Iris pigment epithelial cell (primary cell): ENCODE results near the gene OAS3.
"Not testable (repeated sequence)": the region's sequence is repeated elsewhere in the genome, so short reads cannot be mapped to it uniquely, and the experiment has no call there.

Experiments
- DNase-seq: peaks from one replicate; pipeline ENCODE4 v3.0.0-alpha.2; 2011; ENCODE audit warnings: low read depth

The OAS3 gene

DNA sequence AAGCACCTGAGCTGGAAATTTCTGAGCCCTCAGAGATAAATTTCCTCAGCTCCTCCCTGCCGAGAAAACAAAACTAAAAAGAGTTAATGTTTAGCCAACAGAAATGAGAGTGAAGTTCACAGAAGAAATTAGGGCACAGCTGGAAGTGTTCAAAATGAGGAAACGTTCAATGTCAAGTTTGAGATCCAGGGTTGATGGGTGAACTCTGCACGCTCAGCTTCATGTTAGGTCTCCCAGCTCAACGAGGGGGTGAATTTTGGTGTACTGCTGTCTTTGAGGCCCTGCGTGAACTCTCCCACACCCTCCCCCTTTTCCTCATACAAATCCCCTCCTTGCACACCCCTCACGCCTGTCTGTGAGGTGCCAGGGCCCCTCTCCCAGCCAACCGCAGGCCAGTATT, 13.3 kb upstream of the OAS3 start:
- DNase-seq = no peak

DNA sequence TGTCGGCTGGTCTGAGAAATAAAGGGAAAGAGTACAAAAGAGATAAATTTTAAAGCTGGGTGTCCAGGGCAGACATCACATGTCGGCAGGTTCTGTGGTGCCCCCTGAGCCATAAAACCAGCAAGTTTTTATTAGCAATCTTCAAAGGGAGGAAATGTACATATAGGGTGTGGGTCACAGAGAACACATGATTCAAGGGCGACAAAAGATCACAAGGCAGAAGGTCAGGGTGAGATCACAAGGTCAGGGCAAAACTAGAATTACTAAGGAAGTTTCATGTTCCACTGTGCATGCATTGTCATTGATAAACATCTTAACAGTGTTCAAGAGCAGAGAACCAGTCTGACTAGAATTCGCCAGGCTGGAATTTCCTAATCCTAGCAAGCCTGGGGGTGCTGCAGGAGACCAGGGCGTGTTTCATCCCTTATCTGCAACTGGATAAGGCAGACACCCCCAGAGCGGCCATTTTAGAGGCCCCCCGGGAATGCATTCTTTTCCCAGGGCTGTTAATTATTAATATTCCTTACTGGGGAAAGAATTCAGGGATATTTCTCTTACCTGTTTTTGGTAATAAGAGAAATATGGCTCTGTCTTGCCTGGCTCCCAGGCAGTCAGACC, 11.7 kb upstream of the OAS3 start:
- not testable (repeated sequence) for DNase-seq

DNA sequence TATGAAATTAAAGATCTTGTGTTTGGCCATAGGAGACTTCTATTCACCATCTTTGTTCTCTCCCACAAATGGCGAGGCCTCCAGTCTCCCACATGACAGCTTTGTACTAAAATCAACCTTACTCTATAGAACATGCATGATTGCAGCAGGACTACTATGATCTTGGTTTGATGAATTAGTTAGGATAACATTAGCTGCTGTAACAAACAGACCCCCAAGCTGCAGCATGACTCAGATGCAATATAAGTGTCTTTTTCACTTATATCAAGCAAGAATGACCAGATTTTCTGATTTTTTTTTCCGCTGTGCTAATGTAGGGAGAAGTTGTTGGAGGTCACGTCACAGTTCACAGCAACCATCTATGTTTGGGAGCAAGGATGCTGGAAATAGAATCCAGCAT, 10.8 kb upstream of the OAS3 start:
- DNase-seq = no peak

DNA sequence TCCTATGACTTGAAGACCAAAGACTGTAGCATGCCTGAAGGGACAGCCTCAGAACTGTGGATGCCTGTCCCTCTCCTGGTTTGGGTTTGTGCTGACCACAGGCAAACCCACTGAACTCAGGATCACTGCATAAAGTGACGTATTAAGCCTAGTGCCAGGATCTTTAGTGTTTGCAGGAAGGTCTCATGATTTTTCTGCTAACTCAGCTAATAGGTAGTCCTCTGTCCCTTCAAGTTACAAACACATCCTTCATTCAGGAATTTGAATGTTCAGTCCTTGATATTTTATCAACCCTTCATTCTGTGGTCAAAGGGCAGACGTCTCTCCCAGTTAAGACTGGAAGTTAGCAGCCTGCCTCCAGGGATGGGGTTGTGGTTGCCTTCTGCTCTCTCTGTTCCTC, 10.3 kb upstream of the OAS3 start:
- DNase-seq = no peak

DNA sequence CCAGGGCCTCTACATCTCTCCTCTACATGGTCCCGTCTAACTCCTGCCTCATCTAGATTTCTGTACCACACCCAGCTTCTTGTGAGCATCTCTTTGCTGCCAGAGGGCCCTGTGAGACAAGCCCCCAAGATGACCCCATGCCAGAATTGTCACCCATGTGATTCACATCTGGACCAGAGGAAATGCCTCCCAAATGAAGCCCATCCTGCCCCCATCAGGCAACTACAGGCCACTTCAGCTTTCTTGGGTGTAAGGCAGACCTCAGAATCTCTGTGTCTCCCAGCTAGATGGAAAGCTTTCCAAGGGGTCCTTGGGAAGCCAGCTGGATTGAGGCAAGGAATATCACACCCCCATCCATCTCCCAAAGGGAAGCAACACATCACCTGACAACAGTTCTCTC, 9.3 kb upstream of the OAS3 start:
- DNase-seq = no peak

DNA sequence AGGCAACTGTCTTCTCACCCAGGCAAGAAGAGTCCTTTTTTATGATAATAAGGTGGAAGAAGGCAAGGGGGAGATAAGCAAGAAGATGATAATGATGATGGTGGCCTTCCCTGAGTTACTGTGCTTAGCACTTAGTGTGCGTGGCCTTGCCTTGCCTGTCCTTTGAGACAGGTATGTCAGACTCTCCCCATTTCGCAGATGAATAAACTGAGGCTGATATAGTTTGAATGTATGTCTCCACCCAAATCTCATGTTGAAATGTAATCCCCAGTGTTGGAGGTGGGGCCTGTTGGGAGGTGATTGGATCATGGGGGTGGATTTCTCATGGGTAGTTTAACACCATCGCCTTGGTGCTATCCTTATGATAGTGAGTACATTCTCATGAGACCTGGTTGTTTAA, 8.6 kb upstream of the OAS3 start:
- DNase-seq = no peak

DNA sequence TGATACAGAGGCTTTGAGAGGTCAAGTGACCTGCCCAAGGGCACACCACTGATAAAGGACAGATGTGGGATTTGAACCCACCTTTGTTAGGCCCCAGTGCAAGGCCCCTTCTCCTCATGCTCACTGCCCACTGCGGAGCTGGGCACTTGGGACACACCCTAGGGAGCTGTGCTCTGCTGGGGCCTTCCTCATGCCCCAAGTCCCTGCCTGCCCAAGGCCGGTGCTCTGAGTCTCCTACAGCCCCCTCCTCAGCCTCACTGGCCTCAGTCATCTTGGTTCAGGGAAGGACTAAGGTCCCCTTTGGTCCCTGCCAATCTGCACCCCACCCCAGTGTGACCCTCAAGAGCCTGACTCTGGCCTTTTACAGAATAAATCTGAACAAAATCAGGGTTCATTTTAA, 7.9 kb upstream of the OAS3 start:
- no peak for DNase-seq

DNA sequence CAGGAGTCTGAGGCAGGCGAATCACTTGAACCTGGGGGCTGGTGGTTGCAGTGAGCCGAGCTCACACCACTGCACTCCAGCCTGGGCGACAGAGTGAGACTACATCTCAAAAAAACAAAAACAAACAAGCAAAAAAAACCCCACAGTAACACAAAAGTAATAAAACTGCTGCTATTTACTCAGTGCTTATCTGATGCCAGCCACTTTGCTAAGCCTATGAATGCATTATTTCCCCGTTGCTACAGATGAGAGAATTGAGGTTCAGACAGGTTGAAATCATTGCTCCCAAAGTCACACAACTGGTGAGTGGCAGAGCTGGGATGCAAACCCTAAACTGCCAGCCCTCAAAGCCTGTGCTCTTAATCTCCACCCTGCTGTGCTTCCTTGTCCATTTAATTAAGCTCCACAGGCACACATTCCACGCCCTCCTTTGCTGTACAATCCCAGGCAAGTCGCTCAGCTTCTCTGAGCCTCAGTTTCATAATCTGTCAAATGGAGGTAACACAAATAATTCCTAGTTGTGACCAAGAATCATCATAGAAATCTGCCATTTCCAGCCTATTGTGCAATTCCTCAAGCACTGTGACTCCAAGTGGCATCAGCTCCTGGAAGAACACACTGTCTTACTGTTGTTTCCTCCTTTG, 5.7 kb upstream of the OAS3 start:
- DNase-seq = no peak

DNA sequence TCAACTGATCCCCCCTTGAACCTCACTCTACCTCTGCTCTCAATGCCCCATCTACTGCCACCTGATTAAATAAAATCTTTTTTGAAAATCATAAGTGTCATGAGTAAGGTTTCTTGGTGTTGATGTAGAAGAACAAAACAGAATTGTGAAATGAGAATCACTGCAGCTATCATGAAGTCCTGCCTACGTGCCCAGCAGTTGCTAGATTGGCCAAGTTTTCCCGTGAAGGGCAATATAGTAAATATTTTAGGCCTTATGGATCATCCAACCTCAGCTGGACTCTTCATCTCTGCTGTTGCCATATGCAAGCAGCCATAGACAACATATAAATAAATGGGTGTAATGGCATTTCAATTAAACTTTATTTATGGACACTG, 5.2 kb upstream of the OAS3 start:
- no peak for DNase-seq

DNA sequence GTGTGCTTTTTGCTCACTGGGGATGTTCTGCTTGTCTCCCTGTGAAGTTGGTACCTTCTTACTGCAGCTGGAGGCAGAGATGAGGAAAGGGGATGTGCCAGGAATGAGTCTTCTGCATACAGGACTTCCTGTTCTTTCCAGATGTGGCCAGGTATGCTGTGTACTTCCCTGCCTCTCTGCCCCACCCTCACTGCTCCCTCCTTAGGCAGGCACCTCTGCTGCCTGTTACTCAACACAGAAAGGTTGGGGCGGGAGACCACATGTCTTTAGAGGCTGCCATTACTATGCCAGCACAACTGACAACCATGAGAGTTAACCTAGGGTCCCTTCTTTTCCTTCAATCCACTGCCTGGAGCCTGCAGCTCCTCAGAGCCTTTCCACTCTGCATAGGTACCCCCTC, 2.0 kb upstream of the OAS3 start:
- DNase-seq = no peak

DNA sequence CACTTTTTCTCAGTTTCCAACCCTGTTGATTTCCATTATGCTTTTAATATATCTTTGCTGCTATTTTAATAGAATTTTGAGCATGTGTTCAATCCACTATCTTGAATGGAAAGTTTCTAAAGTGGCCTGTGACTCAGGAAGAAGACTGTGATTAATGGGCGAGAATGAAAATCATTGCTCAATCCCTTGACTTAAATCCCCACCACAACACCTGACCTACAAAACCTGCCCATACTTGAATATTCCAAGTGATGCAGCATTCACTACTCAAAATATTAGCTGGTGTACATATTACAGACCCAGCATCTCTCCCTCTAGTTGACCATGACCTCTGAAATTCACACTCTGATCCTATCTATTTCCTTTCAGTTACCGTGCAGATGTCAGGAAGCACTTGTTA, 1.3 kb upstream of the OAS3 start:
- peak; percentile 46 for DNase-seq

DNA sequence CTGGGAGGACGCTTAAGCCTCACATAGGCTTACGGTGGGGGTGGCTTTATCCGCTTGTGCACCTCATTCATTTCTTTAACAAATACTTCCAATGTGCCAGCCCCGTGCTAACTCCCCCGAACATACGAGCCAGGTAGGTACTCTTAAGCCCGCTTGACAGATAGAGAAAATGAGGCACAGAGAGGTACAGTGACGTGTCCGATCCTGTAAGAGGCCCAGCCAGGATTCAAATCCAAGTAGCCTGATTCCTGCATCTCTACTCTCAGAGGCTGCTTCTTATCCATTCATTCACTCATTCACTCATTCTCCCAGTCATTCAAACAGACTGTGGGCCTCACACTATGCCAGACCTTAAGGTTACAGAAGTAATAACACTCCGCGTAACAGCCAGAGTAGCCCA, 477 bp downstream of the OAS3 start:
- DNase-seq = no peak

DNA sequence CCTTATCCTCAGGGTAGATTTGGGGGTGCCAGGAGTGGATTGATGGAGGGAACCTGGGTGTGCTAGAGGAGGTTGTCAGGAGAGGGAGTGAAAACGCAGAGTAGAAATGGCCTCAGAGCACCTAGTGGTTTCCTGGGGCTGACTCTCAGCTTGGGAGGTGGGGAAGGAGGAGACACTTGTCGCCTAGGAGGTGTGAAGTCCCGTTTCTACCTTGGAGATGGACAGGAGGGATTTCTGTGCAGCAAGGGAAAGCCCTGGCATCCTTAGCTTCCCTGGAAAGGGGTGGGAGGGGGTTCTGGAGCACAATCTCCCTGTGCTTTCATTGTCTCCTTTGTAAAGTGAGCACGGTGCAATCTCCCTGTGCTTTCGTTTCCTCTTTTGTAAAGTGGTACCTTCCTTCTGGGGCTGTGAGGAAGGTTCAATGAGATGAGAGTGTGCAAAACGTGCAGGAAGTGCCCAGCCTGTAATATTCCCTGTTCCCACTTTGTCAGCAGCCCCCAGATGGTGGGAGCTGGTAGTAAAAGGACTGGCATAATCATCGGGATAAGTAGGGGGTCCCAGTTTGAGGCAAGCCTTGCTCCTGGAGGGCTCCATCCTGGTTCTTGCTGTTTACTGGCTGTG, 1.6 kb downstream of the OAS3 start:
- no peak for DNase-seq

DNA sequence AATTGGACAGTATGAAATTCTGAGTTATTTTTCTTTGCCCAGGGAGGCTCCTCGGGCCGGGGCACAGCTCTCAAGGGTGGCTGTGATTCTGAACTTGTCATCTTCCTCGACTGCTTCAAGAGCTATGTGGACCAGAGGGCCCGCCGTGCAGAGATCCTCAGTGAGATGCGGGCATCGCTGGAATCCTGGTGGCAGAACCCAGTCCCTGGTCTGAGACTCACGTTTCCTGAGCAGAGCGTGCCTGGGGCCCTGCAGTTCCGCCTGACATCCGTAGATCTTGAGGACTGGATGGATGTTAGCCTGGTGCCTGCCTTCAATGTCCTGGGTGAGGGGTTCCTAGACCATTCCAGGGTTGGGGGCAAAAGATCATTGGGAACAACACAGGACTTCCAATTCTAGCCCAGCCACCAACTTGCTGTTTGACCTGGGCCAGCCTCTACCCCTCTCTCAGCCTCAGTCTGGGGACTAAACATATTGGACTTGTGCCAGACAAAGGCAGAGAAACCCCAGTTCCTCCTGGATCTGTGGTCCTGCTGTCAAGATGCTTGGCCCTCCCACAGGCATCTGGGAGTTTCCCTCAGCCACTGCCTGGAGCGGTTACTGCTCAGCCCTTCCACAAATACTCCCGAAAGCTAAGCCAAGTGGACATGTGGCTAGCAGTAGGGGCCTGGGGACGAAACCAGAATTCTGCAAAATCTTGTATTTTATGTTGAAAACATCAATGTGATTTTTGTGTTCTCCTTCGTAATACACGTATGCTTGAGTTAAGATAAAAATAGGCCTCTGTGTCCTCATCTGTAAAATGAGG, 3.5 kb downstream of the OAS3 start:
- no peak for DNase-seq

DNA sequence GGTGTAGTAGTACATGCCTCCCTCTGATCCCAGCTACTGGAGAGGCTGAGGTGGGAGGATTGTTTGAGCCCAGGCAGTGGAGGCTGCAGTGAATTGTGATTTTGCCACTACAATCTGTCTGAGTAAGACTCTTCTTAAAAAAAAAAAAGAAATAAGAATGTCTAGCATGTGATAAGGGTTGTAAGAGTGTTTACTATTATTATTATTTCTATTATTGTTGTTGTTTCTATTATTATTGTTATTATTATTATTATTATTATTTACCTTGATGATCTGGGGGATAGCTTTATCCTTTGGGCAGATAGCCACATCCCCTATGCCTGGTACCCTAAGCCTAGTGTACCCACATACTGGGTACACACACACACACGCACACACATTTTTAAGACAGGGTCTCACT, 4.3 kb downstream of the OAS3 start:
- DNase-seq = no peak

DNA sequence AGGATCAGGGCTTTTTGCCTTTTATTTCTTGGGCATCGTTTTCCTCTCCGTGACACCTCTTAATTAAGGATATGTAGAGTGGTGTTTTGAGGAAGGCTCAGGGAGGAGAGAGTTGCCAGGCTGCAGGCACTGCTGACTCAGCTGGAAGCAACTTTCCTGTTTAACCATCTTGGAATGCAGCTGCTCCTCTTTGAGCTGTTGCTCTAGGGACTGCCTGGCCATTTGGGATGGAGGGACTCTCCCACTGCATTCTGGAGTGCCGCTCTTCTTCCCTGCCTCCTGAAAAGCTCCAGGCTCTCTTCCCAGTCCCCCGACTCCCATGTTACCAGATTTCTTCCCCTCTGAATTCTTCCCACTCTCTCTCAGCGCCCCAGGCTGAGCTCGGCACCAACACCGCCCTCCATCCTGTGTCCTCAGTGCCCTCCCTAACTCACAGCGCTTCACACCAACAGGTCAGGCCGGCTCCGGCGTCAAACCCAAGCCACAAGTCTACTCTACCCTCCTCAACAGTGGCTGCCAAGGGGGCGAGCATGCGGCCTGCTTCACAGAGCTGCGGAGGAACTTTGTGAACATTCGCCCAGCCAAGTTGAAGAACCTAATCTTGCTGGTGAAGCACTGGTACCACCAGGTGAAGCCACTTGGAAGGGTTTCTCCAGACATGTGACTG, 5.9 kb downstream of the OAS3 start:
- DNase-seq = no peak

DNA sequence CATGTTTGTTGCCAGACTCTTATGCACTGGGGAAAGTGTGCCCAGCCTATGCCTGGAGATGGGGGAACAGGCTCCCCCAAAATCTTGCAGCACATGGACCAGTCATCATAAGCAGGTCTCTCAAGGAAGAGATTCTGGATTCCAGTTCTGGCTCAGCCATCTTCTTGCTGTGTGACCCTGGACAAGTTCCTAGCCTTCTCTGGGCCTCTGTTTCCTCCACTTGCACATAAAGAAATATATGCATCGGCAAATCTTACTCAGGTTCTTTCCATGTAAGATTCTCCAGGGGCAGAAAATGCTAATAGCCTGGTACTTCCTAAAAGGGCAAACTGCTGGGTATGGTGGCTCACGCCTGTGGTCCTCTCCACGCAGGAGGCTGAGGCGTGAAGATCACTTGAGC, 7.2 kb downstream of the OAS3 start:
- no peak for DNase-seq

DNA sequence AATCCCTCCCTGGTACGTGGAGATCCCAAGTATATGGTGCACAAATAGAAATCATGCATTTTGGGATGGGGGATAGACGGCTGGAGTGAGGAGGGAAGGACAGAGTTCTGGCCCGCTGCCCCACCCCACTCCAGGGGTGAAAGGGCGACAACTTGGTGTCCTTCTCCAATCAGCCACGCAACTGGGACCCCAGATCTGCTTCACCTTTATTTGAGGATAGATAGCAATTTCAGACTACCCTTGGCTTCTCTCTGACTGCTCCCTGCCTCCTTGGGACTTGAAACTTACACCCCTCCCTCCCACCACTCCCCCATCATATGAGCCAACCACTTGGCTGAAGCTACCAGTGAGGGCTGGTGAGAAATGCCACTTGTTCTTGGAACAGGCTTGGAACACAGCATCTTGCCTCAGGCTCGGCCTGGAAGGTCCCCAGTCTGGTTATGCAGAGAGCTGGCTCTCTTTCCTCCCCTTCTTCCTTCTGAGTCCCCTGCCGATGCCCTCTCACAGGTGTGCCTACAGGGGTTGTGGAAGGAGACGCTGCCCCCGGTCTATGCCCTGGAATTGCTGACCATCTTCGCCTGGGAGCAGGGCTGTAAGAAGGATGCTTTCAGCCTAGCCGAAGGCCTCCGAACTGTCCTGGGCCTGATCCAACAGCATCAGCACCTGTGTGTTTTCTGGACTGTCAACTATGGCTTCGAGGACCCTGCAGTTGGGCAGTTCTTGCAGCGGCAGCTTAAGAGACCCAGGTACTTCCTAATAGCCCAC, 8.1 kb downstream of the OAS3 start:
- DNase-seq = no peak

DNA sequence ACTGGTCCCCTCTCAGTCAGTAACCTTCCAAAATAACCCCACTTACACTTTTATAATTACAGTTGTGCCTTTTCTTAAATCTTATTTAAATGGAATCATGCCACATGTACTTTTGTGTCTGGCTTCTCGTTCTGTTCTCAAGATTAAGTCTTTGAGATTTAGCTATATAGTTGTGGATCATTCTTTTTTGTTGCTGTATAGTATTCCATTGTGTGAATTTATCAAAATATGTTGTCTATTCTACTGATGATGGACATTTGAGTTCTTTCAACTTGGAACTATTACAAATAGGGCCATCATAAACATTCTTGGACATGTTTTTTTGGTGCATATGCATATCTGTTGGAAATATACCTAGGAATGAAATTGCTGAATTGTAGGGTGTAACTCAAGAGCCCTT, 9.0 kb downstream of the OAS3 start:
- no peak for DNase-seq

DNA sequence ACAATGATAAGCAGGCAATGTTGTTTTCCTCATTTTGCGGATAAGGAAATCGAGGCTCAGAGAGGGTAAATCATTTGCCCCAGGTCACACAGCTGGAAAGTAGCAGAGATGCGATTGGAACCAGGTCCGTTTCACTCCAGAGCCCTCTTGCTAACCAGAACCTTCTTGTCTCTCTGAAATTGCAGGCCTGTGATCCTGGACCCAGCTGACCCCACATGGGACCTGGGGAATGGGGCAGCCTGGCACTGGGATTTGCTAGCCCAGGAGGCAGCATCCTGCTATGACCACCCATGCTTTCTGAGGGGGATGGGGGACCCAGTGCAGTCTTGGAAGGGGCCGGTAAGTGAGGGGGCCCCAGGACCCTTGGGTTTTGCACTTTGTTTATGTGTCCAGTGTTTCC, 9.5 kb downstream of the OAS3 start:
- DNase-seq = no peak

DNA sequence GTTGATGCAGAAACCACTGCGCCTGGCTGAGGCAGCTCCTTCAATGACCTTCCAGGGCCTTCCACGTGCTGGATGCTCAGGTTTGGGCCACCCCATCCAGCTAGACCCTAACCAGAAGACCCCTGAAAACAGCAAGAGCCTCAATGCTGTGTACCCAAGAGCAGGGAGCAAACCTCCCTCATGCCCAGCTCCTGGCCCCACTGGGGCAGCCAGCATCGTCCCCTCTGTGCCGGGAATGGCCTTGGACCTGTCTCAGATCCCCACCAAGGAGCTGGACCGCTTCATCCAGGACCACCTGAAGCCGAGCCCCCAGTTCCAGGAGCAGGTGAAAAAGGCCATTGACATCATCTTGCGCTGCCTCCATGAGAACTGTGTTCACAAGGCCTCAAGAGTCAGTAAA, 10.5 kb downstream of the OAS3 start:
- no peak for DNase-seq

DNA sequence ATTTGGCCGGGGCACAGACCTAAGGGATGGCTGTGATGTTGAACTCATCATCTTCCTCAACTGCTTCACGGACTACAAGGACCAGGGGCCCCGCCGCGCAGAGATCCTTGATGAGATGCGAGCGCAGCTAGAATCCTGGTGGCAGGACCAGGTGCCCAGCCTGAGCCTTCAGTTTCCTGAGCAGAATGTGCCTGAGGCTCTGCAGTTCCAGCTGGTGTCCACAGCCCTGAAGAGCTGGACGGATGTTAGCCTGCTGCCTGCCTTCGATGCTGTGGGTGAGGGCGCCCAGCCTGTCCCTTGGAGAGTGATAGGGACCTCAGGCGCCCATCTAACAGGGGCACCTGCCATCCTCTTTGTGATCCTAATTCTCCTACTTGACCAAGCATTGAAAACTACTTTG, 12.4 kb downstream of the OAS3 start:
- no peak for DNase-seq
